B cell (primary cell): Measurements from ENCODE around the gene ANKRD11. TPM values are rescaled to one million over a fixed set of nuclear protein-coding genes. Genes with fewer than 3 reads are reported as not detected.
"Not testable (repeated sequence)": the region's sequence is repeated elsewhere in the genome, so short reads cannot be mapped to it uniquely, and the experiment has no call there.

ENCODE experiments used
- ATAC-seq: fragments of 200-7000 bp; cut with Tn5 transposase; one replicate; pipeline ENCODE4 v1.10.0; 2021; ENCODE audit warnings: low read depth, mild to moderate bottlenecking, moderate number of reproducible peaks, moderate library complexity
- CTCF ChIA-PET: fragments of 350-600 bp; sonication (Branson Sonifier 250); formaldehyde crosslinking; loops from one replicate; lab custom pipeline; 2021; ENCODE audit warnings: antibody characterized with exemption, inconsistent platforms; lab: Charles Lee
- POLR2A ChIA-PET: fragments of 350-600 bp; sonication (Branson Sonifier 250); formaldehyde crosslinking; loops from one replicate; lab custom pipeline; 2021; ENCODE audit warnings: antibody characterized with exemption; lab: Charles Lee
- DNase-seq: peaks from one replicate; pipeline ENCODE4 v3.0.0; 2013
- H2AFZ ChIP-seq: 2 replicates; pipeline ENCODE4 v1.6.1; 2012; ENCODE audit warnings: mild to moderate bottlenecking, low read depth, low read length; ENCODE audit not compliant: insufficient read depth, poor library complexity, severe bottlenecking
- H3K27ac ChIP-seq, 2 donors: 1 replicate in 1 of 2; 2 replicates in 1 of 2; pipeline ENCODE4 v1.5.1; 2012 to 2013; ENCODE audit warnings: low read length in 2 of 2, mild to moderate bottlenecking in 2 of 2, moderate library complexity in 1 of 2
- H3K27me3 ChIP-seq, 4 experiments: fragments of 200-600 bp in 1 of 4; sonication (generic) in 1 of 4; replicated peaks in 1 of 4; 1 replicate in 2 of 4; 2 replicates in 2 of 4; pipeline versions ENCODE4 v1.6.1 to v1.7.0; 2013 to 2016; ENCODE audit warnings: low read length in 3 of 4, mild to moderate bottlenecking in 2 of 4, mixed read lengths in 1 of 4, moderate library complexity in 1 of 4; ENCODE audit not compliant: insufficient read depth in 4 of 4, control insufficient read depth in 3 of 4; ENCODE audit errors: control extremely low read depth in 1 of 4
- H3K36me3 ChIP-seq, 2 experiments: replicated peaks in 1 of 2; 1 replicate in 1 of 2; 2 replicates in 1 of 2; pipeline versions ENCODE4 v1.6.1 to v1.7.1; 2013; ENCODE audit warnings: low read length in 1 of 2; ENCODE audit not compliant: insufficient read depth in 2 of 2, control insufficient read depth in 1 of 2; ENCODE audit errors: control extremely low read depth in 1 of 2, extremely low read depth in 1 of 2
- H3K4me1 ChIP-seq, 2 donors: fragments of 200-600 bp in 1 of 2; sonication (generic) in 1 of 2; 1 replicate in 1 of 2; 2 replicates in 1 of 2; pipeline versions ENCODE4 v1.5.1 to v1.6.1; 2013 to 2017; ENCODE audit warnings: low read length in 2 of 2; ENCODE audit not compliant: control insufficient read depth in 2 of 2, insufficient read depth in 2 of 2
- H3K4me2 ChIP-seq: replicated peaks from 2 replicates; pipeline ENCODE3; 2012; ENCODE audit warnings: mild to moderate bottlenecking, low read depth, low read length; ENCODE audit not compliant: poor library complexity, severe bottlenecking
- H3K4me3 ChIP-seq, 5 experiments: fragments of 200-600 bp in 1 of 5; sonication (generic) in 1 of 5; 1 replicate in 3 of 5; 2 replicates in 2 of 5; pipeline versions ENCODE4 v1.5.1 to v1.7.0; 2011 to 2016; ENCODE audit warnings: low read length in 4 of 5, mild to moderate bottlenecking in 4 of 5, low read depth in 2 of 5, control low read depth in 1 of 5, moderate library complexity in 1 of 5; ENCODE audit not compliant: insufficient read depth in 1 of 5; ENCODE audit errors: control extremely low read depth in 1 of 5, extremely low read depth in 1 of 5
- H3K79me2 ChIP-seq: fragments of 200-600 bp; sonication (generic); one replicate; pipeline ENCODE4 v1.6.0; 2016; ENCODE audit warnings: low read length; ENCODE audit not compliant: control insufficient read depth, insufficient read depth
- H3K9ac ChIP-seq: fragments of 200-600 bp; sonication (generic); 2 replicates; pipeline ENCODE4 v1.6.1; 2017; ENCODE audit warnings: mild to moderate bottlenecking, low read length, moderate library complexity
- H3K9me3 ChIP-seq, 3 donors: one replicate each; pipeline versions ENCODE4 v1.6.1 to v1.7.1; 2013; ENCODE audit warnings: low read length in 2 of 3; ENCODE audit not compliant: control insufficient read depth in 2 of 3, insufficient read depth in 1 of 3; ENCODE audit errors: control extremely low read depth in 1 of 3
- H4K20me1 ChIP-seq: 2 replicates; pipeline ENCODE4 v1.6.0; 2012; ENCODE audit warnings: mild to moderate bottlenecking, low read length; ENCODE audit not compliant: insufficient read depth, control insufficient read depth, poor library complexity, severe bottlenecking
- H3K27ac Mint-ChIP-seq: one replicate; pipeline ENCODE4 v1.8.0; 2021; ENCODE audit warnings: mixed read lengths
- H3K27me3 Mint-ChIP-seq: one replicate; pipeline ENCODE4 v1.8.0; 2021; ENCODE audit warnings: mixed read lengths
- H3K4me1 Mint-ChIP-seq: one replicate; pipeline ENCODE4 v1.8.0; 2021; ENCODE audit warnings: mixed read lengths
- H3K4me3 Mint-ChIP-seq: one replicate; pipeline ENCODE4 v1.8.0; 2021; ENCODE audit warnings: mixed read lengths
- H3K9me3 Mint-ChIP-seq: one replicate; pipeline ENCODE4 v1.8.0; 2022; ENCODE audit warnings: mixed read lengths; ENCODE audit not compliant: insufficient read depth
- EZH2 ChIP-seq: IDR thresholded peaks from 2 replicates; pipeline ENCODE4 v1.6.1; 2012; ENCODE audit warnings: borderline replicate concordance, low read depth, mild to moderate bottlenecking, moderate library complexity, low read length; ENCODE audit not compliant: insufficient read depth, poor library complexity, severe bottlenecking
- WGBS: methylation state at CpG from one replicate; pipeline ENCODE4 v1.1.5; 2013; ENCODE audit warnings: missing lambda C conversion rate; ENCODE audit not compliant: insufficient coverage; 5-methylcytosine and 5-hydroxymethylcytosine counted together
- intact Hi-C: fragments of 100-400 bp; cut with micrococcal nuclease; formaldehyde crosslinking; loops from one replicate; pipeline ENCODE4 v1.10.0; 2022
- polyA plus RNA-seq: library from polyadenylated mRNA; depleted of rRNA; stranded (reverse); fragments of >200 nt; gene quantifications from 2 replicates; pipeline ENCODE4 v1.2.3, GENCODE V29; 2012
- total RNA-seq, 2 donors: library from RNA; stranded (reverse); fragments of 120-200 nt in 1 of 2; gene quantifications; 1 replicate in 1 of 2; 2 replicates in 1 of 2; pipeline versions ENCODE4 v1.2.3 to v1.2.4, GENCODE V29; 2013 to 2022
- TF ChIP-seq, protein P1 (sequence below): fragments of 200-600 bp; IDR thresholded peaks from one replicate; pipeline ENCODE4 v1.8.0; 2022; ENCODE audit warnings: antibody characterized with exemption, mild to moderate bottlenecking

The ANKRD11 gene
- total and polyA plus RNA-seq, 2 donors (not counting 1 experiment from before 2014, with no cell fraction given): 67.9 to 314 TPM

DNA sequence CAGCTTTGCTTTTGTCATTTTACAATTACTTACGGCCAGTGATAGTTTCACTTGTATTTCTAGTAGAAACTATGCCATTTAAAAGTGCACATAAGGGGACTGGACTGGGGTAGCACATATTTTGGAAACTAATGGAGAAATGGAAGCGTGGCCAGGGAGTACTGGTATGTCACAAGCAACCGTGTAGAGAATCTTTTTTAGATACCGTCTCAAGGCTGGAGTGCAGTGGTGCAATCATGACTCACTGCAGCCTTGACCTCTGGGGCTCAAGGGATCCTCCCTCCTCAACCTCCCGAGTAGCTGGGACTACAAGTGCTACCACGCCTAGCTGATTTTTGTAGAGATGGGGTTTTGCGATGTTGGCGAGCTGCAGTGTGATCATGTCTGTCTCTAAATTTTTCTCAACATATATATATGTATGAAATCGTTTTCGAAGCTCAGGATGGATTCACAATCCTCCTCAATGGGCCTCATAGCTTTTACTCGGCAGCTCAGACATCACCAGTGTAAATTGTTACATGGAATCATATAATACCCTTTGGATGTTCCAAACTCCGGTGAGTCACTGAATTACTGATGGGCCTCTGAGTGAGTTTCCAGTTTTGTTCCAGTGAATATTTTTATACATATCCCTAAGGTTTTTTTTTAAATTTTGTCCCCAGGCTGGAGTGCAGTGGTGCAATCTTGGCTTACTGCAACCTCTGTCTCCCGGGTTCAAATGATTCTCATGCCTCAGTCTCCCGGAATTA is 221.2 kb downstream of the ANKRD11 start:
- Mint-ChIP-seq H3K4me1 (no peaks in the 10 kb centered on the region), H3K4me3 (no peak overlapping the region), H3K27ac (no peak overlapping the region), H3K27me3 (no peaks in the 10 kb centered on the region), H3K9me3 (no peaks in the 10 kb centered on the region)
- Histone ChIP-seq H3K4me3 (no peak overlapping the region), H3K9ac (no peak overlapping the region), H3K4me1 (no peaks in the 10 kb centered on the region), H3K9me3 (no peaks in the 10 kb centered on the region), H2AFZ (no peak overlapping the region), H3K79me2 (peaks cover 31% of the 10 kb centered on the region), H3K27me3 (no peaks in the 10 kb centered on the region), H4K20me1 (peaks cover 57% of the 10 kb centered on the region), H3K36me3 (peaks cover 5 to 63% of the 10 kb centered on the region in 2 experiments), H3K4me2 (no peak overlapping the region), H3K27ac (no peak overlapping the region)
- TF ChIP-seq EZH2: no peak
- TF ChIP-seq, protein P1, sequence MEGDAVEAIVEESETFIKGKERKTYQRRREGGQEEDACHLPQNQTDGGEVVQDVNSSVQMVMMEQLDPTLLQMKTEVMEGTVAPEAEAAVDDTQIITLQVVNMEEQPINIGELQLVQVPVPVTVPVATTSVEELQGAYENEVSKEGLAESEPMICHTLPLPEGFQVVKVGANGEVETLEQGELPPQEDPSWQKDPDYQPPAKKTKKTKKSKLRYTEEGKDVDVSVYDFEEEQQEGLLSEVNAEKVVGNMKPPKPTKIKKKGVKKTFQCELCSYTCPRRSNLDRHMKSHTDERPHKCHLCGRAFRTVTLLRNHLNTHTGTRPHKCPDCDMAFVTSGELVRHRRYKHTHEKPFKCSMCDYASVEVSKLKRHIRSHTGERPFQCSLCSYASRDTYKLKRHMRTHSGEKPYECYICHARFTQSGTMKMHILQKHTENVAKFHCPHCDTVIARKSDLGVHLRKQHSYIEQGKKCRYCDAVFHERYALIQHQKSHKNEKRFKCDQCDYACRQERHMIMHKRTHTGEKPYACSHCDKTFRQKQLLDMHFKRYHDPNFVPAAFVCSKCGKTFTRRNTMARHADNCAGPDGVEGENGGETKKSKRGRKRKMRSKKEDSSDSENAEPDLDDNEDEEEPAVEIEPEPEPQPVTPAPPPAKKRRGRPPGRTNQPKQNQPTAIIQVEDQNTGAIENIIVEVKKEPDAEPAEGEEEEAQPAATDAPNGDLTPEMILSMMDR: no peak
- no peak for ATAC-seq
- intact Hi-C loops: no loop called here
- no peak for DNase-seq
- WGBS: 97% methylated on average over 5 of the region's 14 CpGs
- ChIA-PET POLR2A (no interaction called here), CTCF (interaction anchor here (0.6 to 1.2 kb wide), 2 partner anchors 248 to 280 kb away, joined by 3 to 4 read pairs; no protein-coding TSS in a partner anchor)

DNA sequence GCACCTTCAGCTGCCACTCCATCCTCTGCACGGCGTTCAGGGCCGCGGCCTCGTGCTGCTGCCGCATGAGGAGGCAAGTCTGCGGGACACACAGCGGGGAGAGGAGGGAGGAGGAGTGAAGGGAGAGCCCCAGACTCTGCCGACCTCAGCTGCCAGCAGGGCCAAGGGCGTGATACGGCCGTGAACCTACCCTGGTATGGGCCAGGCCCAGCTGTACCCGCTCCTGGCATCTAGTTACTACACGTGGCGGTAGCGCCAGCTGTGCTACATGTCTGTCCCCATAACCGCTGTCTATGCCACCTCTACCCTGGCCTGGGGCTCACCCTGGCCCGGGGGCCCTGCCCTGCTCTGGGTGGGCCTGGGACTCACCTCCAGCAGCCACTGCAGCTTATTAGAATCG is 221.8 kb downstream of the ANKRD11 start:
- Histone ChIP-seq H4K20me1 (peaks cover 51% of the 10 kb centered on the region), H3K4me3 (no peak overlapping the region), H2AFZ (no peak overlapping the region), H3K9me3 (no peaks in the 10 kb centered on the region), H3K9ac (no peak overlapping the region), H3K36me3 (peaks cover 5 to 57% of the 10 kb centered on the region in 2 experiments), H3K4me2 (no peak overlapping the region), H3K79me2 (peaks cover 26% of the 10 kb centered on the region), H3K4me1 (no peaks in the 10 kb centered on the region), H3K27me3 (no peaks in the 10 kb centered on the region), H3K27ac (no peak overlapping the region)
- Mint-ChIP-seq H3K4me1 (no peaks in the 10 kb centered on the region), H3K27ac (no peak overlapping the region), H3K27me3 (no peaks in the 10 kb centered on the region), H3K9me3 (no peaks in the 10 kb centered on the region), H3K4me3 (no peak overlapping the region)
- DNase-seq (no peak), ATAC-seq (no peak)
- POLR2A ChIA-PET: no interaction called here
- WGBS: 96% methylated on average over 13 of the region's 19 CpGs
- TF ChIP-seq EZH2: no peak
- TF ChIP-seq, protein P1: no peak
- CTCF ChIA-PET: interaction anchor here (1.2 kb wide), 1 partner anchor 280 kb away, joined by 3 read pairs; no protein-coding TSS in a partner anchor
- intact Hi-C loops: no loop called here

DNA sequence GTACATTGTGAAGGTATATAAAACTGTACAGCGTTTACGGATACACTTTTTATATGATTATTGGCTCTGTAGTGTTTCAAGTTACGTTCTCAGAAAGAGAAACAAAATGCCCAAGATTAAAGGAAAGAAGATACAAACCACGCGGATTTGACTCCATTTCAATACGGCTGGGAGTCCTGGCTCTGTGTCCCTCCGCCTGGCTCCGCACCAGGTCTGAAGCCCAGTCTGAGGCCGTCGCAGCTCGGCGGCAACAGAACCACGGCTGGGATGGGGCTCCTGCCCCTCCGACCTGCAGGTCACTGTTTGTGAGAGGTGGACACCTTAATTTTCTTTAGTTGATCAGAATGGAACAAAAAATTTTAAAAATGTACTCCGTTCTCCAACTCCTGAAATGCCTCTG is 222.6 kb downstream of the ANKRD11 start:
- H3K4me2 ChIP-seq, H3K9ac ChIP-seq, H3K4me3 Mint-ChIP-seq, intact Hi-C loops, CTCF ChIA-PET, H3K9me3 Mint-ChIP-seq, POLR2A ChIA-PET, H3K27ac ChIP-seq, ATAC-seq, H3K4me1 ChIP-seq, H3K4me1 Mint-ChIP-seq, H3K27me3 Mint-ChIP-seq, DNase-seq, H2AFZ ChIP-seq, H3K9me3 ChIP-seq, H3K27me3 ChIP-seq, H3K4me3 ChIP-seq, H3K27ac Mint-ChIP-seq: not testable (repeated sequence)
- H4K20me1 ChIP-seq: peaks cover 43% of the 10 kb centered on the region
- WGBS: 100% methylated on average over 1 of the region's 15 CpGs
- peaks cover 24% of the 10 kb centered on the region for H3K79me2 ChIP-seq
- H3K36me3 ChIP-seq: peaks cover 5 to 49% of the 10 kb centered on the region in 2 experiments
